ENCODE data around the gene BLZF1. TPM values are rescaled to one million over a fixed set of nuclear protein-coding genes. Genes with fewer than 3 reads are reported as not detected.

Gene BLZF1
- polyA plus RNA-seq, 2 of the 4 experiments (the other 2 are of a cell fraction) = 15.6 to 29.6 TPM

DNA sequence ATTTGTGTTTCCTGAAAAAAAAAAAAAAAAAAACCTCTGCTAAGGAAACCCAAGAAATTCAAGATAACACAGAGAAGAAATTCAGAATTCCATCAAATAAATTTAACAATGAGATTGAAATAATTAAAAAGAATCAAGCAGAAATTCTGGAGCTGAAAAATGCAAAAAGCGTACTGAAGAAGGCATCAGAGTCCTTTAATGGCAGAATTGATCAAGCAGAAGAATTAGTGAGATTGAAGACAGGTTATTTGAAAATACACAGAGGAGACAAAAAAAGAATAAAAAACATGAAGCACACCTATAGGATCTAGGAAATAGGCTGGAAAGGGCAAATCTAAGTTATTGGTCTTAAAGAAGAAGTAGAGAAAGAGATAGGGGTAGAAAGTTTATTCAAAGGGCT lies 38.6 kb upstream of the BLZF1 start:
- H3K4me1 ChIP-seq = peaks cover 25% of the 10 kb centered on the region
- FAIRE-seq (no peak), DNase-seq (ENCODE audit: low read depth in 1 of 2, low spot score in 1 of 2) (no peak), ATAC-seq (no peak)
- ChIA-PET CTCF (interaction anchor here (1.3 kb wide), 1 partner anchor 726 kb away, joined by 4 read pairs; no protein-coding TSS in a partner anchor), POLR2A (no interaction called here)
- no peak overlapping the region for H3K4me2 ChIP-seq
- H3K4me3 ChIP-seq = no peak overlapping the region
- H3K27ac ChIP-seq = no peak overlapping the region
- TF ChIP-seq FOSL2 (IDR thresholded peaks at IDR 0.05) (no peak), FOSL2 (CRISPR knock-in tag; IDR thresholded peaks at IDR 0.05) (no peak), NR3C1 (IDR thresholded peaks at IDR 0.05) (no peak), BHLHE40 (IDR thresholded peaks at IDR 0.05; ENCODE audit: low read depth, low read length) (no peak), GATA3 (IDR thresholded peaks at IDR 0.05; ENCODE audit: borderline replicate concordance) (no peak), RARB (CRISPR knock-in tag; IDR thresholded peaks at IDR 0.05) (no peak), RNF2 (IDR thresholded peaks at IDR 0.05; ENCODE audit: borderline replicate concordance, low read depth) (no peak), ZSCAN20 (CRISPR knock-in tag; IDR thresholded peaks at IDR 0.05) (no peak), HOXB13 (CRISPR knock-in tag; IDR thresholded peaks at IDR 0.05; ENCODE audit: low read depth) (no peak), KDM1A (IDR thresholded peaks at IDR 0.05; ENCODE audit: low read depth) (no peak), HEYL (CRISPR knock-in tag; IDR thresholded peaks at IDR 0.05) (no peak), EHF (CRISPR knock-in tag; IDR thresholded peaks at IDR 0.05) (no peak), EHMT2 (IDR thresholded peaks at IDR 0.05; ENCODE audit: low read depth) (no peak), SMC3 (IDR thresholded peaks at IDR 0.05) (no peak), HOXB5 (CRISPR knock-in tag; IDR thresholded peaks at IDR 0.05) (no peak), NFE2L2 (conservative IDR thresholded peaks at IDR 0.05; ENCODE audit: low read length) (no peak)
- TF ChIP-seq, protein P1, sequence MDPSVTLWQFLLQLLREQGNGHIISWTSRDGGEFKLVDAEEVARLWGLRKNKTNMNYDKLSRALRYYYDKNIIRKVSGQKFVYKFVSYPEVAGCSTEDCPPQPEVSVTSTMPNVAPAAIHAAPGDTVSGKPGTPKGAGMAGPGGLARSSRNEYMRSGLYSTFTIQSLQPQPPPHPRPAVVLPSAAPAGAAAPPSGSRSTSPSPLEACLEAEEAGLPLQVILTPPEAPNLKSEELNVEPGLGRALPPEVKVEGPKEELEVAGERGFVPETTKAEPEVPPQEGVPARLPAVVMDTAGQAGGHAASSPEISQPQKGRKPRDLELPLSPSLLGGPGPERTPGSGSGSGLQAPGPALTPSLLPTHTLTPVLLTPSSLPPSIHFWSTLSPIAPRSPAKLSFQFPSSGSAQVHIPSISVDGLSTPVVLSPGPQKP (IDR thresholded peaks at IDR 0.05; ENCODE audit: low read depth, low read length) = no peak
- TF ChIP-seq, protein P2, sequence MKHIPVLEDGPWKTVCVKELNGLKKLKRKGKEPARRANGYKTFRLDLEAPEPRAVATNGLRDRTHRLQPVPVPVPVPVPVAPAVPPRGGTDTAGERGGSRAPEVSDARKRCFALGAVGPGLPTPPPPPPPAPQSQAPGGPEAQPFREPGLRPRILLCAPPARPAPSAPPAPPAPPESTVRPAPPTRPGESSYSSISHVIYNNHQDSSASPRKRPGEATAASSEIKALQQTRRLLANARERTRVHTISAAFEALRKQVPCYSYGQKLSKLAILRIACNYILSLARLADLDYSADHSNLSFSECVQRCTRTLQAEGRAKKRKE (CRISPR knock-in tag; IDR thresholded peaks at IDR 0.05; ENCODE audit: low read depth) = no peak
- TF ChIP-seq, protein P3, sequence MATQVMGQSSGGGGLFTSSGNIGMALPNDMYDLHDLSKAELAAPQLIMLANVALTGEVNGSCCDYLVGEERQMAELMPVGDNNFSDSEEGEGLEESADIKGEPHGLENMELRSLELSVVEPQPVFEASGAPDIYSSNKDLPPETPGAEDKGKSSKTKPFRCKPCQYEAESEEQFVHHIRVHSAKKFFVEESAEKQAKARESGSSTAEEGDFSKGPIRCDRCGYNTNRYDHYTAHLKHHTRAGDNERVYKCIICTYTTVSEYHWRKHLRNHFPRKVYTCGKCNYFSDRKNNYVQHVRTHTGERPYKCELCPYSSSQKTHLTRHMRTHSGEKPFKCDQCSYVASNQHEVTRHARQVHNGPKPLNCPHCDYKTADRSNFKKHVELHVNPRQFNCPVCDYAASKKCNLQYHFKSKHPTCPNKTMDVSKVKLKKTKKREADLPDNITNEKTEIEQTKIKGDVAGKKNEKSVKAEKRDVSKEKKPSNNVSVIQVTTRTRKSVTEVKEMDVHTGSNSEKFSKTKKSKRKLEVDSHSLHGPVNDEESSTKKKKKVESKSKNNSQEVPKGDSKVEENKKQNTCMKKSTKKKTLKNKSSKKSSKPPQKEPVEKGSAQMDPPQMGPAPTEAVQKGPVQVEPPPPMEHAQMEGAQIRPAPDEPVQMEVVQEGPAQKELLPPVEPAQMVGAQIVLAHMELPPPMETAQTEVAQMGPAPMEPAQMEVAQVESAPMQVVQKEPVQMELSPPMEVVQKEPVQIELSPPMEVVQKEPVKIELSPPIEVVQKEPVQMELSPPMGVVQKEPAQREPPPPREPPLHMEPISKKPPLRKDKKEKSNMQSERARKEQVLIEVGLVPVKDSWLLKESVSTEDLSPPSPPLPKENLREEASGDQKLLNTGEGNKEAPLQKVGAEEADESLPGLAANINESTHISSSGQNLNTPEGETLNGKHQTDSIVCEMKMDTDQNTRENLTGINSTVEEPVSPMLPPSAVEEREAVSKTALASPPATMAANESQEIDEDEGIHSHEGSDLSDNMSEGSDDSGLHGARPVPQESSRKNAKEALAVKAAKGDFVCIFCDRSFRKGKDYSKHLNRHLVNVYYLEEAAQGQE (IDR thresholded peaks at IDR 0.05) = no peak
- TF ChIP-seq, protein P4, sequence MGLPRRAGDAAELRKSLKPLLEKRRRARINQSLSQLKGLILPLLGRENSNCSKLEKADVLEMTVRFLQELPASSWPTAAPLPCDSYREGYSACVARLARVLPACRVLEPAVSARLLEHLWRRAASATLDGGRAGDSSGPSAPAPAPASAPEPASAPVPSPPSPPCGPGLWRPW (IDR thresholded peaks at IDR 0.05) = no peak
- TF ChIP-seq, protein P5, sequence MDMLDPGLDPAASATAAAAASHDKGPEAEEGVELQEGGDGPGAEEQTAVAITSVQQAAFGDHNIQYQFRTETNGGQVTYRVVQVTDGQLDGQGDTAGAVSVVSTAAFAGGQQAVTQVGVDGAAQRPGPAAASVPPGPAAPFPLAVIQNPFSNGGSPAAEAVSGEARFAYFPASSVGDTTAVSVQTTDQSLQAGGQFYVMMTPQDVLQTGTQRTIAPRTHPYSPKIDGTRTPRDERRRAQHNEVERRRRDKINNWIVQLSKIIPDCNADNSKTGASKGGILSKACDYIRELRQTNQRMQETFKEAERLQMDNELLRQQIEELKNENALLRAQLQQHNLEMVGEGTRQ (IDR thresholded peaks at IDR 0.05) = no peak
- H3K9me3 ChIP-seq = peaks cover 12% of the 10 kb centered on the region; the same call in 1 of the 3 replicates
- WGBS (ENCODE audit: missing lambda C conversion rate) = 91% methylated on average over 1 of the region's 1 CpG

DNA sequence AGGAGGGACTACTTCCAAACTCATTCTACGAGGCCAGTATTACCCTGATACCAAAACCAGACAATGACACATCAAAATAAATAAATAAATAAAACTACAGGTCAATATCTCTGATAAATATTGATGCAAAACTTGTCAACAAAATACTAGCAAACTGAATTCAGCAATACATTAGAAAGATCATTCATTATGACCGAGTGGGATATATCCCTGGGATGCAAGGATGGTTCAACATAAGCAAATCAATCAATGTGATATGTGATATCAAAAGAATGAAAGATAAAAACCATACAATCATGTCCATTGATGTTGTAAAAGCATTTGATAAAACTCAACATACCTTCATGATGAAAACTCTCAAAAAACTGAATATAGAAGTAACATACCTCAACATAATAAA lies 37.1 kb upstream of the BLZF1 start:
- CTCF ChIA-PET = no interaction called here
- WGBS (ENCODE audit: missing lambda C conversion rate) = 85% methylated on average over 2 of the region's 2 CpGs
- DNase-seq (ENCODE audit: low read depth in 1 of 2, low spot score in 1 of 2) = no peak
- no peak for ATAC-seq
- Histone ChIP-seq H3K4me2 (no peak overlapping the region), H3K4me1 (peaks cover 18% of the 10 kb centered on the region), H3K4me3 (no peak overlapping the region), H3K27ac (no peak overlapping the region), H3K9me3 (peaks cover 12% of the 10 kb centered on the region; the same call in 1 of the 3 replicates)
- FAIRE-seq = no peak
- POLR2A ChIA-PET = no interaction called here
- TF ChIP-seq MAFK (IDR thresholded peaks at IDR 0.05; ENCODE audit: partially characterized antibody) (no peak), BHLHE40 (IDR thresholded peaks at IDR 0.05; ENCODE audit: low read depth, low read length) (no peak), NFE2L2 (conservative IDR thresholded peaks at IDR 0.05; ENCODE audit: low read length) (no peak), EHF (CRISPR knock-in tag; IDR thresholded peaks at IDR 0.05) (no peak), ZNF302 (CRISPR knock-in tag; IDR thresholded peaks at IDR 0.05) (no peak), RAD21 (conservative IDR thresholded peaks at IDR 0.05 in 1 of 2, IDR thresholded peaks at IDR 0.05 in 1 of 2) (no peak)
- TF ChIP-seq, protein P6, sequence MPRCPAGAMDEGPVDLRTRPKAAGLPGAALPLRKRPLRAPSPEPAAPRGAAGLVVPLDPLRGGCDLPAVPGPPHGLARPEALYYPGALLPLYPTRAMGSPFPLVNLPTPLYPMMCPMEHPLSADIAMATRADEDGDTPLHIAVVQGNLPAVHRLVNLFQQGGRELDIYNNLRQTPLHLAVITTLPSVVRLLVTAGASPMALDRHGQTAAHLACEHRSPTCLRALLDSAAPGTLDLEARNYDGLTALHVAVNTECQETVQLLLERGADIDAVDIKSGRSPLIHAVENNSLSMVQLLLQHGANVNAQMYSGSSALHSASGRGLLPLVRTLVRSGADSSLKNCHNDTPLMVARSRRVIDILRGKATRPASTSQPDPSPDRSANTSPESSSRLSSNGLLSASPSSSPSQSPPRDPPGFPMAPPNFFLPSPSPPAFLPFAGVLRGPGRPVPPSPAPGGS (IDR thresholded peaks at IDR 0.05) = no peak
- TF ChIP-seq, protein P7, sequence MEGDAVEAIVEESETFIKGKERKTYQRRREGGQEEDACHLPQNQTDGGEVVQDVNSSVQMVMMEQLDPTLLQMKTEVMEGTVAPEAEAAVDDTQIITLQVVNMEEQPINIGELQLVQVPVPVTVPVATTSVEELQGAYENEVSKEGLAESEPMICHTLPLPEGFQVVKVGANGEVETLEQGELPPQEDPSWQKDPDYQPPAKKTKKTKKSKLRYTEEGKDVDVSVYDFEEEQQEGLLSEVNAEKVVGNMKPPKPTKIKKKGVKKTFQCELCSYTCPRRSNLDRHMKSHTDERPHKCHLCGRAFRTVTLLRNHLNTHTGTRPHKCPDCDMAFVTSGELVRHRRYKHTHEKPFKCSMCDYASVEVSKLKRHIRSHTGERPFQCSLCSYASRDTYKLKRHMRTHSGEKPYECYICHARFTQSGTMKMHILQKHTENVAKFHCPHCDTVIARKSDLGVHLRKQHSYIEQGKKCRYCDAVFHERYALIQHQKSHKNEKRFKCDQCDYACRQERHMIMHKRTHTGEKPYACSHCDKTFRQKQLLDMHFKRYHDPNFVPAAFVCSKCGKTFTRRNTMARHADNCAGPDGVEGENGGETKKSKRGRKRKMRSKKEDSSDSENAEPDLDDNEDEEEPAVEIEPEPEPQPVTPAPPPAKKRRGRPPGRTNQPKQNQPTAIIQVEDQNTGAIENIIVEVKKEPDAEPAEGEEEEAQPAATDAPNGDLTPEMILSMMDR (IDR thresholded peaks at IDR 0.05) = no peak
- TF ChIP-seq, protein P4 (IDR thresholded peaks at IDR 0.05) = no peak
